HepG2 (cell line): ENCODE data around the gene SLC25A11. TPM values are rescaled to one million over a fixed set of nuclear protein-coding genes. Genes with fewer than 3 reads are reported as not detected.
A peak's percentile ranks its signal among the peaks of the same experiment; 100 is the strongest.

Source experiments
- GRHL1 ChIP-seq: sonication (generic); formaldehyde crosslinking; conservative IDR thresholded peaks from 2 replicates; pipeline ENCODE4 v1.8.0; 2022; ENCODE audit warnings: missing genetic modification reagents
- KLF16 ChIP-seq, 2 experiments: sonication (generic) in 1 of 2; formaldehyde crosslinking in 1 of 2; IDR thresholded peaks; 2 replicates each; pipeline versions ENCODE4 v1.6.1 to v1.8.0; 2016 to 2023; ENCODE audit warnings: missing genetic modification reagents in 2 of 2, missing compliant biosample characterization in 1 of 2
- KLF9 ChIP-seq: IDR thresholded peaks from 2 replicates; pipeline ENCODE4 v1.6.1; 2016; ENCODE audit warnings: low read depth
- MLLT10 ChIP-seq: sonication (generic); formaldehyde crosslinking; IDR thresholded peaks from 2 replicates; pipeline ENCODE4 v1.4.0; 2020; ENCODE audit warnings: missing genetic modification reagents
- MTA1 ChIP-seq: sonication (generic); formaldehyde crosslinking; IDR thresholded peaks from 2 replicates; pipeline ENCODE4 v1.4.0; 2020; ENCODE audit warnings: missing genetic modification reagents, mild to moderate bottlenecking, borderline replicate concordance
- MXD4 ChIP-seq: IDR thresholded peaks from 2 replicates; pipeline ENCODE4 v1.6.1; 2016; ENCODE audit warnings: mild to moderate bottlenecking, missing biosample characterization, missing genetic modification reagents
- MYNN ChIP-seq: sonication (generic); formaldehyde crosslinking; IDR thresholded peaks from 2 replicates; pipeline ENCODE4 v1.4.0; 2020; ENCODE audit warnings: mild to moderate bottlenecking, low read depth, missing genetic modification reagents
- PRDM4 ChIP-seq: sonication (generic); formaldehyde crosslinking; IDR thresholded peaks from 2 replicates; pipeline ENCODE4 v1.9.0; 2021; ENCODE audit warnings: missing genetic modification reagents, borderline replicate concordance
- RBM22 ChIP-seq: fragments of 200-400 bp; formaldehyde crosslinking; optimal IDR thresholded peaks from 2 replicates; pipeline ENCODE3; 2017; ENCODE audit warnings: mild to moderate bottlenecking, low read length, moderate library complexity
- THYN1 ChIP-seq: sonication (generic); formaldehyde crosslinking; IDR thresholded peaks from 2 replicates; pipeline ENCODE4 v1.8.1; 2023; ENCODE audit warnings: low read depth, mild to moderate bottlenecking, moderate library complexity, missing genetic modification reagents, borderline replicate concordance
- ZBTB20 ChIP-seq: sonication (generic); formaldehyde crosslinking; IDR thresholded peaks from 2 replicates; pipeline ENCODE4 v1.8.1; 2023; ENCODE audit warnings: missing genetic modification reagents, low read depth, mild to moderate bottlenecking, borderline replicate concordance
- ZNF160 ChIP-seq: sonication (generic); formaldehyde crosslinking; IDR thresholded peaks from 2 replicates; pipeline ENCODE4 v1.8.0; 2022; ENCODE audit warnings: mild to moderate bottlenecking, inconsistent platforms, missing genetic modification reagents
- ZNF17 ChIP-seq: sonication (generic); formaldehyde crosslinking; IDR thresholded peaks from 2 replicates; pipeline ENCODE4 v1.5.0; 2020; ENCODE audit warnings: mild to moderate bottlenecking, missing genetic modification reagents
- ZNF230 ChIP-seq: sonication (generic); formaldehyde crosslinking; IDR thresholded peaks from 2 replicates; pipeline ENCODE4 v1.4.0; 2020; ENCODE audit warnings: mild to moderate bottlenecking, missing genetic modification reagents
- ZNF33A ChIP-seq: sonication (generic); formaldehyde crosslinking; IDR thresholded peaks from 2 replicates; pipeline ENCODE4 v1.5.1; 2020; ENCODE audit warnings: missing genetic modification reagents, mild to moderate bottlenecking, moderate library complexity, borderline replicate concordance
- ZNF660 ChIP-seq: sonication (generic); formaldehyde crosslinking; IDR thresholded peaks from 2 replicates; pipeline ENCODE4 v1.5.1; 2020; ENCODE audit warnings: mild to moderate bottlenecking, low read depth, missing genetic modification reagents, borderline replicate concordance
- ZNF839 ChIP-seq: sonication (generic); formaldehyde crosslinking; IDR thresholded peaks from 2 replicates; pipeline ENCODE4 v1.4.0; 2020; ENCODE audit warnings: missing genetic modification reagents, mild to moderate bottlenecking, borderline replicate concordance
- ZSCAN5A ChIP-seq: sonication (generic); formaldehyde crosslinking; IDR thresholded peaks from 2 replicates; pipeline ENCODE4 v1.8.0; 2022; ENCODE audit warnings: mild to moderate bottlenecking, missing genetic modification reagents, borderline replicate concordance
- ZZZ3 ChIP-seq: sonication (generic); formaldehyde crosslinking; IDR thresholded peaks from 2 replicates; pipeline ENCODE4 v1.4.0; 2020; ENCODE audit warnings: missing genetic modification reagents, mild to moderate bottlenecking, borderline replicate concordance
- polyA plus RNA-seq, 8 experiments: library from polyadenylated mRNA; depleted of rRNA in 3 of 8; stranded (reverse) in 7 of 8; unstranded in 1 of 8; fragments of >200 nt; fragmentation: Illumina TruSeq in 4 of 8; extraction: Trizol in 4 of 8; gene quantifications; 2 replicates each; pipeline versions ENCODE4 v1.2.1 to v1.2.3, GENCODE V29; 2011 to 2016; ENCODE audit warnings: low read depth in 4 of 8, missing spikeins in 1 of 8, mixed read lengths in 1 of 8; ENCODE audit not compliant: insufficient read depth in 1 of 8
- total RNA-seq, 5 experiments: library from RNA; depleted of rRNA; stranded (reverse); fragments of >200 nt; fragmentation: Illumina TruSeq; extraction: Trizol; gene quantifications; 2 replicates each; pipeline ENCODE4 v1.2.3, GENCODE V29; 2016; ENCODE audit warnings: low read depth in 1 of 5

The SLC25A11 gene
- total and polyA plus RNA-seq, 2 of the 13 experiments (the other 11 are each of a cell fraction or from before 2014, with no cell fraction given): 35.4 to 47.2 TPM

GRCh38 chr17:4967539-4968485 is 28.0 kb upstream of the SLC25A11 start, which contains the start of gene SPAG7 (continued):
- TF ChIP-seq ZSCAN5A: no peak
- TF ChIP-seq MLLT10 (CRISPR knock-in tag): no peak
- peak; percentile 60; the same call in 1 of the 2 replicates for TF ChIP-seq ZZZ3 (CRISPR knock-in tag)
- TF ChIP-seq ZNF17 (CRISPR knock-in tag): no peak
- TF ChIP-seq ZNF33A (CRISPR knock-in tag): no peak
- no peak for TF ChIP-seq ZNF660 (CRISPR knock-in tag)
- TF ChIP-seq MXD4 (CRISPR knock-in tag): no peak
- TF ChIP-seq KLF9 (CRISPR knock-in tag): no peak
- TF ChIP-seq ZBTB20: no peak
- TF ChIP-seq MTA1: no peak
- TF ChIP-seq ZNF230 (CRISPR knock-in tag): no peak
- no peak for TF ChIP-seq GRHL1
- no peak for TF ChIP-seq THYN1 (CRISPR knock-in tag)
- TF ChIP-seq KLF16 (CRISPR knock-in tag; IDR thresholded peaks at IDR 0.05): peak; percentile 18 to 82; a peak in 2 of 4 replicates
- no peak for TF ChIP-seq PRDM4
- 0 out of 2 replicates have a peak, but pooled peaks have one; percentile 50 for TF ChIP-seq ZNF839 (CRISPR knock-in tag)
- TF ChIP-seq ZNF160: no peak; the same call in none of the 2 replicates
- TF ChIP-seq MYNN (CRISPR knock-in tag): no peak
- peak; percentile 58 for TF ChIP-seq RBM22
